ENCODE data around the gene KCNN3.

- TF ChIP-seq CTCF (IDR thresholded peaks at IDR 0.05; ENCODE audit: low read depth, low read length) (no peak), MAX (IDR thresholded peaks at IDR 0.05; ENCODE audit: low read depth, low read length) (no peak), POLR2A (IDR thresholded peaks at IDR 0.05; ENCODE audit: extremely low read depth, insufficient read length) (no peak)
Measured at GRCh38 chr1:154801234-154802011, 68.7 kb downstream of the KCNN3 start.
